ENCODE results near the gene DUSP8.

DUSP8 gene

GRCh38 chr11:1566381-1567051 lies 5.6 kb downstream of the DUSP8 start:
- no peak for DNase-seq (ENCODE audit: low read depth in 1 of 2, low spot score in 1 of 2)

GRCh38 chr11:1565904-1566247 lies 6.2 kb downstream of the DUSP8 start:
- DNase-seq (ENCODE audit: low read depth in 1 of 2, low spot score in 1 of 2) = no peak

GRCh38 chr11:1565173-1565903 lies 6.7 kb downstream of the DUSP8 start:
- DNase-seq (ENCODE audit: low read depth in 1 of 2, low spot score in 1 of 2) = no peak

GRCh38 chr11:1564535-1565172 lies 7.4 kb downstream of the DUSP8 start:
- no peak for DNase-seq (ENCODE audit: low read depth in 1 of 2, low spot score in 1 of 2)

- no peak for DNase-seq (ENCODE audit: low read depth in 1 of 2, low spot score in 1 of 2)
Observed at GRCh38 chr11:1563697-1564534, 8.2 kb downstream of the DUSP8 start.

GRCh38 chr11:1563149-1563638 lies 8.9 kb downstream of the DUSP8 start:
- no peak for DNase-seq (ENCODE audit: low read depth in 1 of 2, low spot score in 1 of 2)

GRCh38 chr11:1562469-1563148 lies 9.5 kb downstream of the DUSP8 start:
- no peak for DNase-seq (ENCODE audit: low read depth in 1 of 2, low spot score in 1 of 2)

GRCh38 chr11:1561955-1562354 lies 10.1 kb downstream of the DUSP8 start:
- DNase-seq (ENCODE audit: low read depth in 1 of 2, low spot score in 1 of 2) = no peak

GRCh38 chr11:1561266-1561665 lies 10.8 kb downstream of the DUSP8 start:
- no peak for DNase-seq (ENCODE audit: low read depth in 1 of 2, low spot score in 1 of 2)

- no peak for DNase-seq (ENCODE audit: low read depth in 1 of 2, low spot score in 1 of 2)
Observed at GRCh38 chr11:1560649-1561251, 11.3 kb downstream of the DUSP8 start.

GRCh38 chr11:1560002-1560648 lies 11.9 kb downstream of the DUSP8 start:
- no peak for DNase-seq (ENCODE audit: low read depth in 1 of 2, low spot score in 1 of 2)

GRCh38 chr11:1559111-1559951 lies 12.7 kb downstream of the DUSP8 start:
- no peak for DNase-seq (ENCODE audit: low read depth in 1 of 2, low spot score in 1 of 2)

GRCh38 chr11:1558775-1559110 lies 13.3 kb downstream of the DUSP8 start:
- DNase-seq (ENCODE audit: low read depth in 1 of 2, low spot score in 1 of 2) = no peak

- no peak for DNase-seq (ENCODE audit: low read depth in 1 of 2, low spot score in 1 of 2)
Observed at GRCh38 chr11:1557904-1558774, 13.9 kb downstream of the DUSP8 start.

- DNase-seq (ENCODE audit: low read depth in 1 of 2, low spot score in 1 of 2) = no peak
Observed at GRCh38 chr11:1557051-1557884, 14.8 kb downstream of the DUSP8 start.

GRCh38 chr11:1556278-1556902 lies 15.7 kb downstream of the DUSP8 start:
- DNase-seq (ENCODE audit: low read depth in 1 of 2, low spot score in 1 of 2) = no peak

- no peak for DNase-seq (ENCODE audit: low read depth in 1 of 2, low spot score in 1 of 2)
Observed at GRCh38 chr11:1555713-1556153, 16.3 kb downstream of the DUSP8 start.
